K562 (cell line): ENCODE results near the gene NUP205. TPM values are rescaled to one million over a fixed set of nuclear protein-coding genes. Genes with fewer than 3 reads are reported as not detected.

Experiments
- CCAR2 ChIP-seq: fragments of 200-400 bp; formaldehyde crosslinking; IDR thresholded peaks from 2 replicates; pipeline ENCODE4 v1.6.1; 2017; ENCODE audit warnings: mild to moderate bottlenecking, low read depth, low read length
- ESRRA ChIP-seq: fragments of 450-650 bp; IDR thresholded peaks from 2 replicates; pipeline ENCODE4 v1.6.1; 2014; ENCODE audit warnings: low read depth, mild to moderate bottlenecking, moderate library complexity, borderline replicate concordance
- HNRNPK ChIP-seq: fragments of 200-400 bp; formaldehyde crosslinking; IDR thresholded peaks from one replicate; pipeline ENCODE4 v1.6.1; 2018; ENCODE audit warnings: mild to moderate bottlenecking, low read depth, low read length; ENCODE audit not compliant: poor library complexity, severe bottlenecking
- MTA2 ChIP-seq: fragments of 450-650 bp; IDR thresholded peaks from 2 replicates; pipeline ENCODE4 v1.6.1; 2016; ENCODE audit warnings: low read depth
- RFX5 ChIP-seq: IDR thresholded peaks from 2 replicates; pipeline ENCODE4 v1.6.1; 2011; ENCODE audit warnings: low read depth, mild to moderate bottlenecking, improper control_type of control experiment, low read length
- ZFP36 ChIP-seq: fragments of 150-350 bp; IDR thresholded peaks from 2 replicates; pipeline ENCODE4 v1.6.1; 2018; ENCODE audit warnings: low read length, low read depth; ENCODE audit not compliant: partially characterized antibody
- ZNF395 ChIP-seq: fragments of 200-800 bp; sonication (Bioruptor generic); IDR thresholded peaks from 2 replicates; pipeline ENCODE4 v1.6.1; 2017; ENCODE audit warnings: missing genetic modification characterization, missing compliant biosample characterization
- ZNF584 ChIP-seq: fragments of 200-800 bp; sonication (Bioruptor generic); IDR thresholded peaks from 2 replicates; pipeline ENCODE4 v1.6.1; 2016; ENCODE audit warnings: low read depth, mild to moderate bottlenecking, missing genetic modification characterization, missing compliant biosample characterization
- ZNF75A ChIP-seq: fragments of 450-650 bp; formaldehyde crosslinking; IDR thresholded peaks from 2 replicates; pipeline ENCODE4 v1.4.0; 2020; ENCODE audit warnings: mild to moderate bottlenecking
- polyA plus RNA-seq, 8 experiments: library from polyadenylated mRNA; depleted of rRNA in 4 of 8; stranded (reverse) in 5 of 8; unstranded in 3 of 8; fragments of >200 nt; fragmentation: Nextera tagmentation in 2 of 8; fragmentation: Illumina TruSeq in 1 of 8; extraction: Ambion mirVana in 2 of 8; extraction: Trizol in 1 of 8; gene quantifications; 2 replicates each; pipeline versions ENCODE4 v1.2.1 to v1.2.3, GENCODE V29; 2011 to 2014; ENCODE audit warnings: inconsistent platforms in 1 of 8, missing spikeins in 1 of 8
- total RNA-seq, 7 experiments: library from RNA; depleted of rRNA in 6 of 7; stranded (reverse); fragments of >200 nt in 6 of 7; fragmentation: Illumina TruSeq in 2 of 7; extraction: Trizol in 2 of 7; gene quantifications; 2 replicates each; pipeline versions ENCODE4 v1.2.1 to v1.2.3, GENCODE V29; 2011 to 2021; ENCODE audit warnings: low replicate concordance in 1 of 7
- TF ChIP-seq, protein P1 (sequence below): sonication (generic); formaldehyde crosslinking; IDR thresholded peaks from 2 replicates; pipeline ENCODE4 v1.8.0; 2022; ENCODE audit warnings: missing genetic modification reagents, mild to moderate bottlenecking, borderline replicate concordance
- TF ChIP-seq, protein P2 (sequence below): sonication (generic); formaldehyde crosslinking; IDR thresholded peaks from 2 replicates; pipeline ENCODE4 v1.8.0; 2022; ENCODE audit warnings: mild to moderate bottlenecking, missing genetic modification reagents
- TF ChIP-seq, protein P3 (sequence below), 2 experiments: fragments of 450-650 bp in 1 of 2; sonication (generic) in 1 of 2; formaldehyde crosslinking in 1 of 2; IDR thresholded peaks; 2 replicates each; pipeline versions ENCODE4 v1.7.1 to v1.9.0; 2016 to 2022; ENCODE audit warnings: inconsistent platforms in 1 of 2, mild to moderate bottlenecking in 1 of 2, missing genetic modification reagents in 1 of 2

NUP205 gene
- total and polyA plus RNA-seq, 9 of the 15 experiments (the other 6 are each of a cell fraction or from before 2014, with no cell fraction given): 101 to 282 (median 193) TPM

DNA sequence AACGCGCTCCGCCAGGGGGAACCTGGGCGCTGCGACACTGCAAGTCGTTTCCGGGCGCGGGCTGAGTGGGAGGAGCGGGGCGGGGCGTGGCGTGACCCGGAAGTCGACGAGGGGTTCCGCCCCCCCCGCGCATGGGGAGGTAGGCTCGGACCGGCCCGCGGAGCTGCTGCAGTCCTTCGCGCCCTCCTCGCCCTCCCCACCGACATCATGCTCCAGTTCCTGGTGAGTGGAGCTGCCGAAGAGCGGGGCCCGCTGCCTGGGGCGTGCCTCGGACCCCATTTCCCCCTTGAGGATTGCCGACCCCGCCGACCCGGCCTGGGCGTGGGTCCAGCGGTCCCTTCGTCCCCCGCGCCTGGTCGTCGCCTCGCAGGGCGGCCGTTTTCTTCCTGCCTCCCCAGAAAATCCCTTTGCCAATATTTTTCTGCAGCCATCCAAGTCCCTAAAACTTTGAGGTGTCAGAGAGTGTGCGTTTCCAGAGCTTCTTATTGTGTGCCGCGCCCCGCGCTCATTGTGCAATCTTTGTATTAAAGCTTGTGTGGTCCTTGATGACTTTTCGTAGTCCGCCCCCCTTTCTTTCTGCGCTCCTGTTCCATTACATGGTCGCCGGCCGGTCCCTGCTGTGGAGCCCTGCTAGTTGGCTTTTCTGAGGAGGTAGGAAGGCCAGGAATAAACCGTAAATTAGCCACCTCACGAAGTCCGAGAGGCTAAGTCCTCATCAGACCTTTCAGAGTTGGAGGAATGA is 104.8 kb downstream of the NUP205 start, which contains the start of gene STMP1 (continued):
- TF ChIP-seq, protein P1, sequence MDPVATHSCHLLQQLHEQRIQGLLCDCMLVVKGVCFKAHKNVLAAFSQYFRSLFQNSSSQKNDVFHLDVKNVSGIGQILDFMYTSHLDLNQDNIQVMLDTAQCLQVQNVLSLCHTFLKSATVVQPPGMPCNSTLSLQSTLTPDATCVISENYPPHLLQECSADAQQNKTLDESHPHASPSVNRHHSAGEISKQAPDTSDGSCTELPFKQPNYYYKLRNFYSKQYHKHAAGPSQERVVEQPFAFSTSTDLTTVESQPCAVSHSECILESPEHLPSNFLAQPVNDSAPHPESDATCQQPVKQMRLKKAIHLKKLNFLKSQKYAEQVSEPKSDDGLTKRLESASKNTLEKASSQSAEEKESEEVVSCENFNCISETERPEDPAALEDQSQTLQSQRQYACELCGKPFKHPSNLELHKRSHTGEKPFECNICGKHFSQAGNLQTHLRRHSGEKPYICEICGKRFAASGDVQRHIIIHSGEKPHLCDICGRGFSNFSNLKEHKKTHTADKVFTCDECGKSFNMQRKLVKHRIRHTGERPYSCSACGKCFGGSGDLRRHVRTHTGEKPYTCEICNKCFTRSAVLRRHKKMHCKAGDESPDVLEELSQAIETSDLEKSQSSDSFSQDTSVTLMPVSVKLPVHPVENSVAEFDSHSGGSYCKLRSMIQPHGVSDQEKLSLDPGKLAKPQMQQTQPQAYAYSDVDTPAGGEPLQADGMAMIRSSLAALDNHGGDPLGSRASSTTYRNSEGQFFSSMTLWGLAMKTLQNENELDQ: peak; percentile 98; the same call in 1 of the 2 replicates
- TF ChIP-seq ZNF75A (CRISPR knock-in tag): no peak
- TF ChIP-seq ZNF584 (CRISPR knock-in tag): no peak
- TF ChIP-seq RFX5: no peak
- TF ChIP-seq, protein P2, sequence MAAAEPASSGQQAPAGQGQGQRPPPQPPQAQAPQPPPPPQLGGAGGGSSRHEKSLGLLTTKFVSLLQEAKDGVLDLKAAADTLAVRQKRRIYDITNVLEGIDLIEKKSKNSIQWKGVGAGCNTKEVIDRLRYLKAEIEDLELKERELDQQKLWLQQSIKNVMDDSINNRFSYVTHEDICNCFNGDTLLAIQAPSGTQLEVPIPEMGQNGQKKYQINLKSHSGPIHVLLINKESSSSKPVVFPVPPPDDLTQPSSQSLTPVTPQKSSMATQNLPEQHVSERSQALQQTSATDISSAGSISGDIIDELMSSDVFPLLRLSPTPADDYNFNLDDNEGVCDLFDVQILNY (CRISPR knock-in tag): peak; percentile 97
- no peak for TF ChIP-seq ZNF395 (CRISPR knock-in tag)
- peak; percentile 82; the same call in 1 of the 2 replicates for TF ChIP-seq ESRRA
- TF ChIP-seq ZFP36: peak; percentile 47
- no peak for TF ChIP-seq HNRNPK
- TF ChIP-seq, protein P3, sequence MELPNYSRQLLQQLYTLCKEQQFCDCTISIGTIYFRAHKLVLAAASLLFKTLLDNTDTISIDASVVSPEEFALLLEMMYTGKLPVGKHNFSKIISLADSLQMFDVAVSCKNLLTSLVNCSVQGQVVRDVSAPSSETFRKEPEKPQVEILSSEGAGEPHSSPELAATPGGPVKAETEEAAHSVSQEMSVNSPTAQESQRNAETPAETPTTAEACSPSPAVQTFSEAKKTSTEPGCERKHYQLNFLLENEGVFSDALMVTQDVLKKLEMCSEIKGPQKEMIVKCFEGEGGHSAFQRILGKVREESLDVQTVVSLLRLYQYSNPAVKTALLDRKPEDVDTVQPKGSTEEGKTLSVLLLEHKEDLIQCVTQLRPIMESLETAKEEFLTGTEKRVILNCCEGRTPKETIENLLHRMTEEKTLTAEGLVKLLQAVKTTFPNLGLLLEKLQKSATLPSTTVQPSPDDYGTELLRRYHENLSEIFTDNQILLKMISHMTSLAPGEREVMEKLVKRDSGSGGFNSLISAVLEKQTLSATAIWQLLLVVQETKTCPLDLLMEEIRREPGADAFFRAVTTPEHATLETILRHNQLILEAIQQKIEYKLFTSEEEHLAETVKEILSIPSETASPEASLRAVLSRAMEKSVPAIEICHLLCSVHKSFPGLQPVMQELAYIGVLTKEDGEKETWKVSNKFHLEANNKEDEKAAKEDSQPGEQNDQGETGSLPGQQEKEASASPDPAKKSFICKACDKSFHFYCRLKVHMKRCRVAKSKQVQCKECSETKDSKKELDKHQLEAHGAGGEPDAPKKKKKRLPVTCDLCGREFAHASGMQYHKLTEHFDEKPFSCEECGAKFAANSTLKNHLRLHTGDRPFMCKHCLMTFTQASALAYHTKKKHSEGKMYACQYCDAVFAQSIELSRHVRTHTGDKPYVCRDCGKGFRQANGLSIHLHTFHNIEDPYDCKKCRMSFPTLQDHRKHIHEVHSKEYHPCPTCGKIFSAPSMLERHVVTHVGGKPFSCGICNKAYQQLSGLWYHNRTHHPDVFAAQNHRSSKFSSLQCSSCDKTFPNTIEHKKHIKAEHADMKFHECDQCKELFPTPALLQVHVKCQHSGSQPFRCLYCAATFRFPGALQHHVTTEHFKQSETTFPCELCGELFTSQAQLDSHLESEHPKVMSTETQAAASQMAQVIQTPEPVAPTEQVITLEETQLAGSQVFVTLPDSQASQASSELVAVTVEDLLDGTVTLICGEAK (IDR thresholded peaks at IDR 0.05): peak; percentile 96
- TF ChIP-seq, protein P3 (CRISPR knock-in tag; IDR thresholded peaks at IDR 0.05): no peak; the same call in 1 of the 2 replicates
- TF ChIP-seq CCAR2: no peak
- TF ChIP-seq MTA2: peak; percentile 36
